Keratinocyte (primary cell): ENCODE measurements around the gene DLX1. TPM values are rescaled to one million over a fixed set of nuclear protein-coding genes. Genes with fewer than 3 reads are reported as not detected.
A peak's percentile ranks its signal among the peaks of the same experiment; 100 is the strongest.

Source experiments
- DNase-seq: peaks from one replicate; pipeline ENCODE4 v3.0.0-alpha.2; 2011; ENCODE audit warnings: low read depth, missing footprints, low spot score
- FAIRE-seq: peaks from 2 replicates; lab custom pipeline; 2011; peaks lifted over from hg19 to GRCh38; lab: Jason Lieb, UNC
- H2AFZ ChIP-seq: 2 replicates; pipeline ENCODE4 v1.6.0; 2012; ENCODE audit warnings: low read length, control low read depth, inconsistent platforms; ENCODE audit not compliant: control insufficient read depth
- H3K27ac ChIP-seq: 2 replicates; pipeline ENCODE4 v1.5.1; 2011; ENCODE audit warnings: low read length; ENCODE audit not compliant: control insufficient read depth, insufficient read depth
- H3K27me3 ChIP-seq: 3 replicates; pipeline ENCODE4 v1.6.0; 2011; ENCODE audit warnings: low read length; ENCODE audit not compliant: control insufficient read depth, insufficient read depth; ENCODE audit errors: extremely low read depth
- H3K36me3 ChIP-seq, 2 experiments: 2 replicates in 1 of 2; 3 replicates in 1 of 2; pipeline ENCODE4 v1.5.1; 2011; ENCODE audit warnings: low read length in 2 of 2, mild to moderate bottlenecking in 1 of 2; ENCODE audit not compliant: control insufficient read depth in 2 of 2, insufficient read depth in 2 of 2; ENCODE audit errors: extremely low read depth in 1 of 2
- H3K4me1 ChIP-seq: 3 replicates; pipeline ENCODE4 v1.5.1; 2011; ENCODE audit warnings: low read length; ENCODE audit not compliant: control insufficient read depth, insufficient read depth; ENCODE audit errors: extremely low read depth
- H3K4me2 ChIP-seq: 3 replicates; pipeline ENCODE4 v1.6.0; 2011; ENCODE audit warnings: low read depth, low read length; ENCODE audit not compliant: control insufficient read depth, insufficient read depth; ENCODE audit errors: extremely low read depth
- H3K4me3 ChIP-seq, 3 experiments: fragments of 200-600 bp in 1 of 3; sonication (generic) in 1 of 3; 2 replicates in 2 of 3; 3 replicates in 1 of 3; pipeline ENCODE4 v1.5.1; 2011 to 2016; ENCODE audit warnings: low read length in 3 of 3, mild to moderate bottlenecking in 3 of 3, control low read depth in 2 of 3, inconsistent platforms in 1 of 3, low read depth in 1 of 3, mixed read lengths in 1 of 3, mixed run types in 1 of 3, moderate library complexity in 1 of 3; ENCODE audit not compliant: control insufficient read depth in 2 of 3, insufficient read depth in 2 of 3; ENCODE audit errors: extremely low read depth in 1 of 3
- H3K79me2 ChIP-seq: 2 replicates; pipeline ENCODE4 v1.6.0; 2012; ENCODE audit warnings: low read length; ENCODE audit not compliant: control insufficient read depth, insufficient read depth
- H3K9ac ChIP-seq: 3 replicates; pipeline ENCODE4 v1.6.0; 2011; ENCODE audit warnings: low read length; ENCODE audit not compliant: control insufficient read depth, insufficient read depth; ENCODE audit errors: extremely low read depth
- H3K9me1 ChIP-seq: 3 replicates; pipeline ENCODE4 v1.6.0; 2011; ENCODE audit warnings: low read length; ENCODE audit not compliant: control insufficient read depth, insufficient read depth; ENCODE audit errors: extremely low read depth
- H3K9me3 ChIP-seq: 2 replicates; pipeline ENCODE4 v1.5.1; 2012; ENCODE audit warnings: low read depth, low read length; ENCODE audit not compliant: control insufficient read depth
- H4K20me1 ChIP-seq: 3 replicates; pipeline ENCODE4 v1.6.0; 2011; ENCODE audit warnings: low read length; ENCODE audit not compliant: control insufficient read depth, insufficient read depth; ENCODE audit errors: extremely low read depth
- CTCF ChIP-seq, 3 experiments: IDR thresholded peaks in 1 of 3; conservative IDR thresholded peaks in 1 of 3; optimal IDR thresholded peaks in 1 of 3; 2 replicates in 2 of 3; 3 replicates in 1 of 3; pipeline versions ENCODE3 to v1.5.1; 2011; ENCODE audit warnings: low read length in 3 of 3, mild to moderate bottlenecking in 3 of 3, moderate library complexity in 2 of 3, control low read depth in 1 of 3, inconsistent platforms in 1 of 3; ENCODE audit not compliant: insufficient read depth in 2 of 3; ENCODE audit errors: extremely low read depth in 1 of 3
- EZH2 ChIP-seq: IDR thresholded peaks from one replicate; pipeline ENCODE4 v1.6.1; 2012; ENCODE audit warnings: inconsistent platforms, mild to moderate bottlenecking, low read length, moderate library complexity
- dilution Hi-C: fragments of 300-500 bp; cut with MboI; formaldehyde crosslinking; loops from one replicate; pipeline ENCODE4 v1.7.0; 2020; ENCODE audit warnings: low sequenced_read_pairs; ENCODE audit not compliant: extremely low pct_ligation_motif_present
- polyA plus RNA-seq, 5 experiments: library from polyadenylated mRNA; depleted of rRNA in 3 of 5; stranded (reverse) in 3 of 5; stranded (forward) in 1 of 5; unstranded in 1 of 5; fragments of >200 nt; gene quantifications; 1 replicate in 1 of 5; 2 replicates in 3 of 5; 3 replicates in 1 of 5; pipeline versions ENCODE4 v1.2.1 to v1.2.3, GENCODE V29; 2011 to 2012; ENCODE audit warnings: missing spikeins in 2 of 5, low read depth in 1 of 5, low replicate concordance in 1 of 5

DLX1 gene
- polyA plus RNA-seq, 1 donor (not counting 4 experiments of a cell fraction or from before 2014, with no cell fraction given): 0.88 TPM

DNA sequence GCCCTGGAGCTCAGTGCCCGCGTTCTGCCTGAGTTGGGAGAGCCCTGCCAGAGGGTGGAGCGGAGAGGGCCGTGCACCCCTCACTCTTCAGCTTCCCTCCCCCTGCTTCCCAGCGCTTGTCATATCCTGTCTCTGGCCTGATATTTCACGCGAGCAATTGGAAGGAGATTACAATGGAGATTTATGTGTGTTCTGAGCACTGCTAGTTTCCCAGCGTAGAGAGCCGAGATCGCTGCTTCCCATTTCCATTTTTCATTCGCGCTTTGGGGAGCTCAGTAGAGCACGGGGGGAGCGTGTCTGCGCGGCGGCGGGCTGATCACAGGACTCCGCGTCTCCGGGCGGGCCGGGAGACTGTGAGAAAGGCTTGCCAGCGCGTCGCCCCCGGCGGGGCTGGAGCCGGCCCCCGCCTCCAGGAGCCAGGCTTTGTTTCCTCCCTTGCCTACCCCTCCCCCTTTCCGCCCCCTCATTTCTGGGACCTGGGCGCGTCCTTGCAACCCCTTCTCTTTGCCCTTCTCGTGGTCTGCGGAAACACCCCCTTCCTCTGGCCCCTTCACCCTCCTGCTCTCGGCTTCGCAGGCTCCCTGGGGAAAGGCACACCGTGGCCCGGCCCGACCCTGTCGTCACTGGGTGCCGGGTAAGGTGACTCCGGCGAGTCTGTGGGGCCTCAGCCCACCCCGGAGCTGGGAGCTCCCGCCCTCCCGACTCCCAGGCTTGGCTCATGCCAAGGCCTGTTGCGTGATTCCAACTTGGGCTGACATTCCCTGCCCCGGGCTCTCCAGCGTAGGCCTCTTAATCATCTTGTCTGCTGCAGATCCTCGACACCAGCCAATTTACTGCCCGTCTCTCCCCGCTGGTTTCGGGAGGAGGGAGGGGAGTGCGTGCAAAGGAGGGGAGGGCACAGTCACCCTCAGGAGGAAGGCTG lies 11.6 kb downstream of the DLX1 start:
- Histone ChIP-seq H2AFZ (peak overlapping the region; percentile 79), H3K36me3 (no peaks in the 10 kb centered on the region), H3K79me2 (no peaks in the 10 kb centered on the region), H3K4me1 (peaks cover 57% of the 10 kb centered on the region), H3K9ac (peak overlapping the region; percentile 88), H4K20me1 (no peaks in the 10 kb centered on the region), H3K9me3 (no peaks in the 10 kb centered on the region), H3K4me3 (peak overlapping the region; percentile 45 to 72 (median 71)), H3K27me3 (peaks cover 33% of the 10 kb centered on the region), H3K9me1 (no peaks in the 10 kb centered on the region), H3K4me2 (peak overlapping the region; percentile 91), H3K27ac (peak overlapping the region; percentile 92)
- DNase-seq (peak; percentile 80), FAIRE-seq (peak; percentile 79)
- dilution Hi-C loops: no loop called here
- TF ChIP-seq CTCF (optimal IDR thresholded peaks at IDR 0.05 in 1 of 3, IDR thresholded peaks at IDR 0.05 in 1 of 3, conservative IDR thresholded peaks at IDR 0.05 in 1 of 3; ENCODE audit: extremely low read depth in 1 of 3, insufficient read depth in 2 of 3, low read length in 3 of 3): no peak
- TF ChIP-seq EZH2: no peak

- peak overlapping the region in 2 of 3 experiments; percentile 19 to 71 for H3K4me3 ChIP-seq
- no peaks in the 10 kb centered on the region for H4K20me1 ChIP-seq
- peak overlapping the region; percentile 88 for H3K9ac ChIP-seq
- H3K4me1 ChIP-seq: peaks cover 61% of the 10 kb centered on the region
- peaks cover 26% of the 10 kb centered on the region for H3K27me3 ChIP-seq
- H3K9me3 ChIP-seq: no peaks in the 10 kb centered on the region
- FAIRE-seq (peak; percentile 59), DNase-seq (no peak)
- no peaks in the 10 kb centered on the region for H3K79me2 ChIP-seq
- dilution Hi-C loops: no loop called here
- H2AFZ ChIP-seq: no peak overlapping the region
- no peak for TF ChIP-seq CTCF (optimal IDR thresholded peaks at IDR 0.05 in 1 of 3, IDR thresholded peaks at IDR 0.05 in 1 of 3, conservative IDR thresholded peaks at IDR 0.05 in 1 of 3; ENCODE audit: extremely low read depth in 1 of 3, insufficient read depth in 2 of 3, low read length in 3 of 3)
- no peak for TF ChIP-seq EZH2
- no peaks in the 10 kb centered on the region for H3K9me1 ChIP-seq
- peak overlapping the region; percentile 91 for H3K4me2 ChIP-seq
- peak overlapping the region; percentile 92 for H3K27ac ChIP-seq
- H3K36me3 ChIP-seq: no peaks in the 10 kb centered on the region
Observed at GRCh38 chr2:172097557-172098131, 12.3 kb downstream of the DLX1 start.
